NT2/D1 (cell line): ENCODE results near the gene GNA15.

Experiments
- SUZ12 ChIP-seq: IDR thresholded peaks from 2 replicates; pipeline ENCODE4 v1.6.1; 2011; ENCODE audit not compliant: insufficient read length, insufficient read depth; ENCODE audit errors: extremely low read depth
- YY1 ChIP-seq: IDR thresholded peaks from 2 replicates; pipeline ENCODE4 v1.6.1; 2011; ENCODE audit not compliant: insufficient read length, insufficient read depth
- ZNF274 ChIP-seq: IDR thresholded peaks from 2 replicates; pipeline ENCODE4 v1.6.1; 2011; ENCODE audit warnings: mild to moderate bottlenecking, low read depth, low read length

DNA sequence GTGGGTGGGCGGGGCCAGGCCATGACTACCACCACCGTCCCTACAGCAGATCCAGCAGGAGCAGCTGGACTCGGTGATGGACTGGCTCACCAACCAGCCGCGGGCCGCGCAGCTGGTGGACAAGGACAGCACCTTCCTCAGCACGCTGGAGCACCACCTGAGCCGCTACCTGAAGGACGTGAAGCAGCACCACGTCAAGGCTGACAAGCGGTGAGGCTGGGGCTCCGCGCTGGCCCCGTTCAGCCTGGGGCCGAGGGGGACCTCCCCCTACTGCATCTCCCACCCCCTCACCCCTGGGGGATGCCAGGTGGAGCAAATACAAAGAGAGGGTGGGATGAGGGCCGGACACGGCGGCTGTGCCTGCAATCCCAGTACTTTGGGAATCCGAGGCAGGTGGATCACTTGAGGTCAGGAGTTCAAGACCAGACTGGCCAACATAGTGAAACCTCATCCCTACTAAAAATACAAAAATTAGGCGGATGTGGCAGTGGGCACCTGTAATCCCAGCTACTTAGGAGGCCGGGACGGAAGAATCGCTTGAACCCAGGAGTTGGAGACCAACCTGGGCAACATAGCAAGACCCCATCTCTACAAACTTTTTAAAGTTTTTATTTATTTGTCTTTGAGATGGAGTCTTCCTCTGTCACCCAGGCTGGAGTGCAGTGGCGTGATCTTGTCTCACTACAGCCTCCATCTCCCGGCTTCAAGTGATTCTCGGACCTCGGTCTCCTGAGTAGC is 70.6 kb downstream of the GNA15 start:
- no peak for TF ChIP-seq ZNF274
- no peak for TF ChIP-seq YY1
- no peak for TF ChIP-seq SUZ12
